Peyer's patch (tissue), 4 donors: ENCODE data around the gene CD82.

ENCODE experiments used
- POLR2A ChIP-seq, 2 donors: fragments of 450-650 bp; IDR thresholded peaks; one replicate each; pipeline ENCODE4 v1.5.1; 2017; ENCODE audit warnings: antibody characterized with exemption in 2 of 2, mild to moderate bottlenecking in 2 of 2, moderate library complexity in 2 of 2
- TF ChIP-seq, protein P1 (sequence below), 6 experiments: fragments of 450-650 bp in 4 of 6; fragments of 200-600 bp in 2 of 6; sonication (generic) in 1 of 6; IDR thresholded peaks; one replicate each; pipeline ENCODE4 v1.5.1; 2017 to 2019; ENCODE audit warnings: antibody characterized with exemption in 6 of 6, mild to moderate bottlenecking in 3 of 6, moderate library complexity in 1 of 6

DNA sequence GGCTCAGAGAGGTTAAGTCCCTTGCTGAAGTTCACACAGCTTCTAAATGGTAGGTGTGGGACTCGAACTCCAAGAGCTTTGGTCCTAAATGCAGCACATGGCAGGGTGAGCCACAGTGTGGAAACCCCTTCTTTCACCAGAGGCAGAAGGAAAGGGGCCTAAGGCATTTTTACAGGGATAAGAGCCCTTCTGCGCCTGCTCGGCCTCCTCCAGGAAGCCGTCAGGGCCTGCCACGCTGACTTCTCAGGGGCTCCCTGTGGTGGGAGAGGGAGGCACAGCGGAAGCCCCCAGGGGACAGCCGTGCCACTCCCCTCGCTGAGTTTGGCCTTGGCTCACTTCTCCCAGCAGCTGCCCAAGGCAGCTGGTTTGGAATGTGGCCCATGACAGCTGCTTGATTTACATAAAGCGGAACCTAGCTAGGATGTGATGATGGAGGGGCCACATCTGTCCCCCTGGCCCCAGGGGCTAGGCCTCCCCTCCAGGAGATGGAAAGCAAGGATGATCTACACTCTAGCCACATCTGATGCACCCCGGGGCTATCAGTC lies 35.4 kb downstream of the CD82 start:
- no peak for TF ChIP-seq POLR2A (IDR thresholded peaks at IDR 0.05)
- TF ChIP-seq, protein P1, sequence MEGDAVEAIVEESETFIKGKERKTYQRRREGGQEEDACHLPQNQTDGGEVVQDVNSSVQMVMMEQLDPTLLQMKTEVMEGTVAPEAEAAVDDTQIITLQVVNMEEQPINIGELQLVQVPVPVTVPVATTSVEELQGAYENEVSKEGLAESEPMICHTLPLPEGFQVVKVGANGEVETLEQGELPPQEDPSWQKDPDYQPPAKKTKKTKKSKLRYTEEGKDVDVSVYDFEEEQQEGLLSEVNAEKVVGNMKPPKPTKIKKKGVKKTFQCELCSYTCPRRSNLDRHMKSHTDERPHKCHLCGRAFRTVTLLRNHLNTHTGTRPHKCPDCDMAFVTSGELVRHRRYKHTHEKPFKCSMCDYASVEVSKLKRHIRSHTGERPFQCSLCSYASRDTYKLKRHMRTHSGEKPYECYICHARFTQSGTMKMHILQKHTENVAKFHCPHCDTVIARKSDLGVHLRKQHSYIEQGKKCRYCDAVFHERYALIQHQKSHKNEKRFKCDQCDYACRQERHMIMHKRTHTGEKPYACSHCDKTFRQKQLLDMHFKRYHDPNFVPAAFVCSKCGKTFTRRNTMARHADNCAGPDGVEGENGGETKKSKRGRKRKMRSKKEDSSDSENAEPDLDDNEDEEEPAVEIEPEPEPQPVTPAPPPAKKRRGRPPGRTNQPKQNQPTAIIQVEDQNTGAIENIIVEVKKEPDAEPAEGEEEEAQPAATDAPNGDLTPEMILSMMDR (IDR thresholded peaks at IDR 0.05) = no peak
